IMR-90 (cell line): Measurements from ENCODE around the gene KDM2A. TPM values are rescaled to one million over a fixed set of nuclear protein-coding genes. Genes with fewer than 3 reads are reported as not detected.

Source experiments
- ATAC-seq: fragments of 200-7000 bp; cut with Tn5 transposase; 2 replicates; pipeline ENCODE4 v1.9.1; 2020; ENCODE audit warnings: low read depth, mild to moderate bottlenecking, moderate library complexity
- BruUV-seq: library from RNA; stranded (reverse); fragments of 400-500 nt; replicated peaks from 2 replicates; lab custom pipeline; 2021; lab: Mats Ljungman, UMichigan
- CTCF ChIA-PET: fragments of 300-600 bp; formaldehyde crosslinking; extraction: SDS; loops from one replicate; lab custom pipeline; 2021; ENCODE audit warnings: antibody characterized with exemption; lab: Yijun Ruan, JAX
- POLR2A ChIA-PET: fragments of 300-600 bp; sonication (Branson Sonifier 250); formaldehyde crosslinking; loops from one replicate; lab custom pipeline; 2022; ENCODE audit warnings: antibody characterized with exemption; ENCODE audit not compliant: unreplicated experiment; lab: Charles Lee
- DNase-seq: peaks from one replicate; pipeline ENCODE4 v3.0.0; 2013
- H2AFZ ChIP-seq: replicated peaks from 2 replicates; pipeline ENCODE3; 2013; ENCODE audit warnings: low read length, mild to moderate bottlenecking; ENCODE audit not compliant: poor library complexity
- H2AK5ac ChIP-seq: 2 replicates; pipeline ENCODE4 v1.6.1; 2013; ENCODE audit warnings: low read depth, low read length, inconsistent platforms
- H2AK9ac ChIP-seq: replicated peaks from 2 replicates; pipeline ENCODE3; 2013; ENCODE audit warnings: mild to moderate bottlenecking, low read depth, low read length, moderate library complexity; ENCODE audit not compliant: poor library complexity
- H2BK120ac ChIP-seq: 2 replicates; pipeline ENCODE4 v1.6.1; 2013; ENCODE audit warnings: low read depth, low read length, inconsistent platforms
- H2BK15ac ChIP-seq: 3 replicates; pipeline ENCODE4 v1.6.1; 2013; ENCODE audit warnings: low read depth, low read length, inconsistent platforms
- H2BK20ac ChIP-seq: 2 replicates; pipeline ENCODE4 v1.6.1; 2013; ENCODE audit warnings: low read depth, mild to moderate bottlenecking, inconsistent platforms, low read length, moderate library complexity
- H2BK5ac ChIP-seq: 2 replicates; pipeline ENCODE4 v1.6.1; 2013; ENCODE audit warnings: mild to moderate bottlenecking, low read depth, low read length, inconsistent platforms; ENCODE audit not compliant: poor library complexity, severe bottlenecking
- H3K14ac ChIP-seq: replicated peaks from 2 replicates; pipeline ENCODE4 v1.6.1; 2013; ENCODE audit warnings: low read depth, low read length, inconsistent platforms
- H3K18ac ChIP-seq: 2 replicates; pipeline ENCODE4 v1.6.1; 2013; ENCODE audit warnings: low read depth, low read length, control low read depth
- H3K23ac ChIP-seq: 2 replicates; pipeline ENCODE4 v1.6.1; 2013; ENCODE audit warnings: low read depth, low read length, inconsistent platforms
- H3K27ac ChIP-seq: 2 replicates; pipeline ENCODE4 v1.5.1; 2013; ENCODE audit warnings: mild to moderate bottlenecking, control low read depth, low read length; ENCODE audit not compliant: insufficient read depth
- H3K27me3 ChIP-seq: 2 replicates; pipeline ENCODE4 v1.6.1; 2013; ENCODE audit warnings: low read length; ENCODE audit not compliant: control insufficient read depth, insufficient read depth
- H3K36me3 ChIP-seq: 2 replicates; pipeline ENCODE4 v1.6.1; 2013; ENCODE audit warnings: low read length, mixed read lengths; ENCODE audit not compliant: control insufficient read depth, insufficient read depth
- H3K4ac ChIP-seq: 2 replicates; pipeline ENCODE4 v1.6.1; 2013; ENCODE audit warnings: low read depth, low read length, inconsistent platforms
- H3K4me1 ChIP-seq: 2 replicates; pipeline ENCODE4 v1.6.1; 2013; ENCODE audit warnings: low read length, mixed read lengths; ENCODE audit not compliant: control insufficient read depth, insufficient read depth
- H3K4me2 ChIP-seq: 2 replicates; pipeline ENCODE4 v1.6.1; 2013; ENCODE audit warnings: low read depth, mild to moderate bottlenecking, control low read depth, low read length, moderate library complexity
- H3K4me3 ChIP-seq: 2 replicates; pipeline ENCODE4 v1.5.1; 2013; ENCODE audit warnings: low read depth, mild to moderate bottlenecking, control low read depth, low read length, moderate library complexity; ENCODE audit not compliant: insufficient read depth
- H3K56ac ChIP-seq: 2 replicates; pipeline ENCODE4 v1.6.1; 2013; ENCODE audit warnings: low read length, inconsistent platforms; ENCODE audit not compliant: insufficient read depth; ENCODE audit errors: extremely low read depth
- H3K79me1 ChIP-seq, 2 experiments: 2 replicates each; pipeline ENCODE4 v1.6.1; 2013; ENCODE audit warnings: low read length in 2 of 2, inconsistent platforms in 1 of 2, low read depth in 1 of 2
- H3K9ac ChIP-seq: 2 replicates; pipeline ENCODE4 v1.6.1; 2013; ENCODE audit warnings: low read depth, low read length, control low read depth
- H3K9me1 ChIP-seq: 2 replicates; pipeline ENCODE4 v1.6.1; 2013; ENCODE audit warnings: low read length, inconsistent platforms; ENCODE audit not compliant: insufficient read depth
- H3K9me3 ChIP-seq: 2 replicates; pipeline ENCODE4 v1.6.1; 2013; ENCODE audit warnings: low read length; ENCODE audit not compliant: control insufficient read depth, insufficient read depth
- H4K20me1 ChIP-seq: 2 replicates; pipeline ENCODE4 v1.6.1; 2013; ENCODE audit warnings: low read length, inconsistent platforms; ENCODE audit not compliant: insufficient read depth
- H4K5ac ChIP-seq: 2 replicates; pipeline ENCODE4 v1.6.1; 2013; ENCODE audit warnings: mild to moderate bottlenecking, low read depth, low read length, control low read depth
- H4K8ac ChIP-seq, 2 experiments: 2 replicates each; pipeline ENCODE4 v1.6.1; 2013; ENCODE audit warnings: low read depth in 2 of 2, low read length in 2 of 2, control low read depth in 1 of 2, inconsistent platforms in 1 of 2
- H4K91ac ChIP-seq: 2 replicates; pipeline ENCODE4 v1.6.1; 2013; ENCODE audit warnings: low read depth, low read length, inconsistent platforms; ENCODE audit not compliant: insufficient read depth
- MAZ ChIP-seq: IDR thresholded peaks from 2 replicates; pipeline ENCODE4 v1.6.1; 2012; ENCODE audit warnings: low read depth, mild to moderate bottlenecking, low read length, improper control_type of control experiment, moderate library complexity, borderline replicate concordance
- WGBS, 2 experiments: methylation state at CpG; one replicate each; pipeline versions ENCODE4 v1.1.5 to v1.1.7; 2013; ENCODE audit warnings: missing lambda C conversion rate in 2 of 2; ENCODE audit not compliant: insufficient read length in 1 of 2; ENCODE audit errors: extremely low coverage in 2 of 2; 5-methylcytosine and 5-hydroxymethylcytosine counted together
- dilution Hi-C: fragments of 300-500 bp; cut with HindIII; formaldehyde crosslinking; loops from one replicate; pipeline ENCODE4 v1.14.3; 2018; ENCODE audit warnings: low sequenced_read_pairs; ENCODE audit not compliant: unreplicated experiment
- in situ Hi-C: fragments of 300-500 bp; cut with MboI; formaldehyde crosslinking; loops from 3 replicates; pipeline ENCODE4 v1.14.3; 2019; ENCODE audit warnings: low sequenced_read_pairs, inconsistent platforms, mixed read lengths
- intact Hi-C: fragments of 100-400 bp; cut with micrococcal nuclease; formaldehyde crosslinking; loops from 2 replicates; pipeline ENCODE4 v1.10.0; 2022
- polyA plus RNA-seq, 3 experiments: library from polyadenylated mRNA; depleted of rRNA; stranded (reverse); fragments of >200 nt; gene quantifications; 2 replicates each; pipeline ENCODE4 v1.2.3, GENCODE V29; 2012; ENCODE audit warnings: low replicate concordance in 1 of 3
- total RNA-seq: library from RNA; depleted of rRNA; stranded (reverse); fragments of >200 nt; gene quantifications from 2 replicates; pipeline ENCODE4 v1.2.3, GENCODE V29; 2012

The KDM2A gene
- total and polyA plus RNA-seq, 2 of the 4 experiments (the other 2 are of a cell fraction) = 26.7 to 42.6 TPM

DNA sequence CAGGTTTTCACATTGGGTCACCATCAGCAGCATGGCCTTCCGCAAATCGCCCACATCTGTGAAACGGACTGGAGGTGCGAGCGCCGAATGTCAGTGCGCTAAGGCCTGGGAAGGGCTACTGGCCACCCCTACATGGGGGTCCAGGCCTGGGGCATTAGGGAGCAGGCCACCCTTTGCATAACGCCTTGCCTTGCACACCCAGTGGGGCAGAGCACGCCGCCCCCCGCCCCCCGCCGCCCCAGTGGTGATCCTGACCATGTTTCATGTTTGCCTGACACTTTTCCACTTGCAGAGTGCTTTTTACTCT, 149.9 kb downstream of the KDM2A start:
- dilution Hi-C loops = no loop called here
- no peak overlapping the region for H2BK5ac ChIP-seq
- H3K56ac ChIP-seq = no peak overlapping the region
- peaks cover 35% of the 10 kb centered on the region for H3K4me1 ChIP-seq
- H2BK20ac ChIP-seq = no peak overlapping the region
- H3K79me1 ChIP-seq = peaks cover 21 to 77% of the 10 kb centered on the region in 2 experiments; a peak in 3 of 4 replicates
- peaks cover 44% of the 10 kb centered on the region for H4K20me1 ChIP-seq
- no peak overlapping the region for H3K9ac ChIP-seq
- H4K5ac ChIP-seq = no peak overlapping the region
- ChIA-PET CTCF (interaction anchor here (3.1 kb wide), 1 partner anchor 48 kb away, joined by 10 read pairs; no protein-coding TSS in a partner anchor), POLR2A (no interaction called here)
- H3K4me2 ChIP-seq = no peak overlapping the region
- peak overlapping the region; percentile 71; the same call in 1 of the 2 replicates for H3K23ac ChIP-seq
- H3K14ac ChIP-seq = no peak overlapping the region
- no peak overlapping the region for H3K18ac ChIP-seq
- H2AFZ ChIP-seq = no peak overlapping the region
- intact Hi-C loops = no loop called here
- H3K36me3 ChIP-seq = peaks cover 10% of the 10 kb centered on the region; the same call in 1 of the 2 replicates
- 93% methylated on average over 5 of the region's 13 CpGs; no CpG with 5 or more reads in 1 of the 2 experiments for WGBS, 2 experiments
- H4K91ac ChIP-seq = no peak overlapping the region
- no peak for TF ChIP-seq MAZ
- H2AK9ac ChIP-seq = no peak overlapping the region
- no peak overlapping the region for H2BK15ac ChIP-seq
- no peak overlapping the region for H2AK5ac ChIP-seq
- ATAC-seq (no peak), DNase-seq (no peak)
- BruUV-seq = no TSS peak
- H4K8ac ChIP-seq = no peak overlapping the region
- H3K27me3 ChIP-seq = no peaks in the 10 kb centered on the region
- H3K4me3 ChIP-seq = no peak overlapping the region
- no peak overlapping the region for H3K27ac ChIP-seq
- no peak overlapping the region for H2BK120ac ChIP-seq
- H3K4ac ChIP-seq = no peak overlapping the region
- H3K9me3 ChIP-seq = no peaks in the 10 kb centered on the region
- peaks cover 34% of the 10 kb centered on the region for H3K9me1 ChIP-seq
- in situ Hi-C loops = no loop called here
